ENCODE data around the gene RNF223. TPM values are rescaled to one million over a fixed set of nuclear protein-coding genes. Genes with fewer than 3 reads are reported as not detected.
"Not testable (repeated sequence)": the region's sequence is repeated elsewhere in the genome, so short reads cannot be mapped to it uniquely, and the experiment has no call there.

The RNF223 gene
- total and polyA plus RNA-seq, 2 of the 13 experiments (the other 11 are each of a cell fraction or from before 2014, with no cell fraction given), result 0.03 TPM; not detected in 1

GRCh38 chr1:1109743-1110142, 35.6 kb upstream of the RNF223 start:
- intact Hi-C loops (cut with micrococcal nuclease; ENCODE audit: unreplicated experiment) (no loop called here), in situ Hi-C loops (cut with HindIII; ENCODE audit: extremely low pct_ligation_motif_present, low pct_unique_long_range_greater_than_20kb) (no loop called here)
- Histone ChIP-seq H2AFZ (ENCODE audit: low read length) (no peak overlapping the region), H3K27me3 (ENCODE audit: control insufficient read depth in 1 of 2, insufficient read depth in 2 of 2, low read length in 2 of 2) (no peaks in the 10 kb centered on the region), H3K79me2 (ENCODE audit: insufficient read depth, low read length) (peaks cover 2% of the 10 kb centered on the region), H3K4me3 (replicated peaks in 1 of 3; ENCODE audit: insufficient read depth in 1 of 3, low read depth in 2 of 3, low read length in 3 of 3) (no peak overlapping the region), H3K27ac (ENCODE audit: extremely low read length, insufficient read depth, low read length) (no peak overlapping the region), H3K4me2 (ENCODE audit: low read depth, low read length) (no peak overlapping the region), H3K36me3 (replicated peaks in 1 of 2; ENCODE audit: control insufficient read depth in 1 of 2, insufficient read depth in 2 of 2, low read length in 2 of 2) (peaks cover 5 to 7% of the 10 kb centered on the region in 2 experiments; a peak in 3 of 5 replicates), H3K9ac (ENCODE audit: insufficient read depth, low read depth, low read length) (no peak overlapping the region), H4K20me1 (ENCODE audit: insufficient read depth, low read length) (no peaks in the 10 kb centered on the region), H3K9me3 (ENCODE audit: low read length) (peaks cover 10% of the 10 kb centered on the region), H3K4me1 (ENCODE audit: insufficient read depth, low read length) (peaks cover 4% of the 10 kb centered on the region; the same call in 1 of the 2 replicates)
- POLR2A ChIA-PET, result no interaction called here
- TF ChIP-seq ZNF747 (CRISPR knock-in tag; IDR thresholded peaks at IDR 0.05; ENCODE audit: borderline replicate concordance) (no peak), ZNF414 (CRISPR knock-in tag; IDR thresholded peaks at IDR 0.05) (no peak), BRD4 (CRISPR knock-in tag; IDR thresholded peaks at IDR 0.05) (no peak), GFI1 (CRISPR knock-in tag; IDR thresholded peaks at IDR 0.05; ENCODE audit: borderline replicate concordance) (no peak)
- no TSS peak for BruUV-seq (replicated peaks)
- 96% methylated on average over 14 of the region's 14 CpGs for WGBS (ENCODE audit: low lambda C conversion rate)
- no peak for FAIRE-seq
- no peak for DNase-seq (ENCODE audit: low spot score)
- ATAC-seq, result no peak
- CTCF ChIA-PET (ENCODE audit: low intra/inter-chr PET ratio, low total read pairs), result no interaction called here

GRCh38 chr1:1106510-1107221, 32.6 kb upstream of the RNF223 start:
- ATAC-seq (no peak), FAIRE-seq (no peak), DNase-seq (ENCODE audit: low spot score) (no peak)
- no peak overlapping the region for H3K4me3 ChIP-seq (replicated peaks in 1 of 3; ENCODE audit: insufficient read depth in 1 of 3, low read depth in 2 of 3, low read length in 3 of 3)
- POLR2A ChIA-PET, result interaction anchor here (0.8 kb wide), 1 partner anchor 24 kb away, joined by 3 read pairs; no protein-coding TSS in a partner anchor
- no peak overlapping the region for H2AFZ ChIP-seq (ENCODE audit: low read length)
- no TSS peak for BruUV-seq (replicated peaks)
- no peak overlapping the region for H3K27ac ChIP-seq (ENCODE audit: extremely low read length, insufficient read depth, low read length)
- 93% methylated on average over 15 of the region's 31 CpGs for WGBS (ENCODE audit: low lambda C conversion rate)
- H3K9ac ChIP-seq (ENCODE audit: insufficient read depth, low read depth, low read length), result no peak overlapping the region
- TF ChIP-seq ZNF850 (CRISPR knock-in tag; conservative IDR thresholded peaks at IDR 0.05), result peak; percentile 99
- TF ChIP-seq ZNF549 (CRISPR knock-in tag; IDR thresholded peaks at IDR 0.05), result no peak
- H3K4me2 ChIP-seq (ENCODE audit: low read depth, low read length), result no peak overlapping the region
- H3K27me3 ChIP-seq (ENCODE audit: control insufficient read depth in 1 of 2, insufficient read depth in 2 of 2, low read length in 2 of 2), result no peaks in the 10 kb centered on the region
- no peaks in the 10 kb centered on the region for H4K20me1 ChIP-seq (ENCODE audit: insufficient read depth, low read length)
- H3K9me3 ChIP-seq (ENCODE audit: low read length), result no peaks in the 10 kb centered on the region
- no peaks in the 10 kb centered on the region for H3K79me2 ChIP-seq (ENCODE audit: insufficient read depth, low read length)
- CTCF ChIA-PET (ENCODE audit: low intra/inter-chr PET ratio, low total read pairs), result no interaction called here
- no peaks in the 10 kb centered on the region for H3K4me1 ChIP-seq (ENCODE audit: insufficient read depth, low read length)
- intact Hi-C loops (cut with micrococcal nuclease; ENCODE audit: unreplicated experiment), result no loop called here
- in situ Hi-C loops (cut with HindIII; ENCODE audit: extremely low pct_ligation_motif_present, low pct_unique_long_range_greater_than_20kb), result no loop called here
- no peaks in the 10 kb centered on the region for H3K36me3 ChIP-seq (replicated peaks in 1 of 2; ENCODE audit: control insufficient read depth in 1 of 2, insufficient read depth in 2 of 2, low read length in 2 of 2)

- ATAC-seq; FAIRE-seq; POLR2A ChIA-PET; H3K79me2 ChIP-seq (ENCODE audit: insufficient read depth, low read length); DNase-seq (ENCODE audit: low spot score); in situ Hi-C loops (cut with HindIII; ENCODE audit: extremely low pct_ligation_motif_present, low pct_unique_long_range_greater_than_20kb); H2AFZ ChIP-seq (ENCODE audit: low read length); H3K36me3 ChIP-seq (replicated peaks in 1 of 2; ENCODE audit: control insufficient read depth in 1 of 2, insufficient read depth in 2 of 2, low read length in 2 of 2); H3K4me2 ChIP-seq (ENCODE audit: low read depth, low read length); intact Hi-C loops (cut with micrococcal nuclease; ENCODE audit: unreplicated experiment); H3K9me3 ChIP-seq (ENCODE audit: low read length); H3K9ac ChIP-seq (ENCODE audit: insufficient read depth, low read depth, low read length); H3K27me3 ChIP-seq (ENCODE audit: control insufficient read depth in 1 of 2, insufficient read depth in 2 of 2, low read length in 2 of 2); H3K4me1 ChIP-seq (ENCODE audit: insufficient read depth, low read length); H4K20me1 ChIP-seq (ENCODE audit: insufficient read depth, low read length); CTCF ChIA-PET (ENCODE audit: low intra/inter-chr PET ratio, low total read pairs); H3K27ac ChIP-seq (ENCODE audit: extremely low read length, insufficient read depth, low read length); BruUV-seq (replicated peaks); H3K4me3 ChIP-seq (replicated peaks in 1 of 3; ENCODE audit: insufficient read depth in 1 of 3, low read depth in 2 of 3, low read length in 3 of 3): not testable (repeated sequence)
- 93% methylated on average over 3 of the region's 6 CpGs for WGBS (ENCODE audit: low lambda C conversion rate)
Measured at GRCh38 chr1:1104152-1104551, 30.0 kb upstream of the RNF223 start.

Measured in HepG2 (cell line).